GM21423 (cell line): ENCODE data around the gene KCNJ4.
"Not testable (repeated sequence)": the region's sequence is repeated elsewhere in the genome, so short reads cannot be mapped to it uniquely, and the experiment has no call there.

Experiments
- ATAC-seq: cut with Tn5 transposase; IDR thresholded peaks from one replicate; pipeline ENCODE4 v1.9.1; 2021; ENCODE audit warnings: mild to moderate bottlenecking, moderate library complexity; ENCODE audit not compliant: unreplicated experiment

Gene KCNJ4

DNA sequence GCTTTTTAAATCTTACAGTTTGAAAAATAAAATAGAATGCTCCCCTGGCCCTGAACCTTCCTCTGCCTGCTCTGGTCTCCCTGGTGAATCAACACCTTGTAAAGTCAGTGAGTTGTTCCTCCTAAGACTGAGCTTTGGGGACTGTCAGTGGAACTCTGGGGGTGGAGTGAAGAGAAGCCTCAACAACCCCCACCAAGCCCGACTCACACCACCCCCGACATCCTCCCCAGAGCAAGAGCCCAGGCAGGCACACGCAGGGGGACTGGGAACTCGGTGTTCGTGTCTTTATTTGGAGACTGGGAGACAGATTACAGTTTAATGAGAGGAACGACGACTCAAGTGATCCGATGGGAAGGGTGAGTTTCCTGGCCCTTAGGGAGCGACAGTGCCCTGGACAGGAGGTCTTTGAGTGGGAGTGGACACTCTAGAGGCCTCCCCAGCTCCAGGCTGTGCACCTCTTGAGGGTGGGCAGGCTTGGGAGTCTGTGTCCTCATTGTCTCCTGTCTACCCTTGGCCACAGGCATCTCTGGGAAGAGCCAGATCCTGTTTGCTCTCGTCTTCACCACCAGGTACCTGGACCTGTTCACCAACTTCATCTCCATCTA is 19.1 kb upstream of the KCNJ4 start:
- ATAC-seq = no peak

DNA sequence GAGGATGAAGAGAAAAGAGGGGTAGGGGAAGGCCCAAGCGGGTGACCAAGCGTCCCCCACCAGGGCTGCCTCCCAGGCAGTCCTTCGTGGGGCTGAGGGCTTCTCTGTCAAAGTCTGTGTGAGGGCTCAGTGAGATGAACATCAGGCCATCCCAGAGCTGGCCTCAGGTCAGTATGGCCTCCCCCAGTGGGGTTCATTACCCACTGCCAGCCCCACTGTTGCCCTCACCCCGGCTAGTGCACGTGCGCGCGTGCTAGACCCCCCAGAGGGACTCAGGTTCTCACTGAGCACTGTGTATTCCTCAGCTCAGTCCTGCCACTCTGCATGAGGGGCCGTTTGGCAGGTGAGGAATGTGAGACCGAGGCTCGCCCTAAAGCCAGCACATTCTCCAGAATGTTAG is 16.2 kb upstream of the KCNJ4 start:
- ATAC-seq = no peak

DNA sequence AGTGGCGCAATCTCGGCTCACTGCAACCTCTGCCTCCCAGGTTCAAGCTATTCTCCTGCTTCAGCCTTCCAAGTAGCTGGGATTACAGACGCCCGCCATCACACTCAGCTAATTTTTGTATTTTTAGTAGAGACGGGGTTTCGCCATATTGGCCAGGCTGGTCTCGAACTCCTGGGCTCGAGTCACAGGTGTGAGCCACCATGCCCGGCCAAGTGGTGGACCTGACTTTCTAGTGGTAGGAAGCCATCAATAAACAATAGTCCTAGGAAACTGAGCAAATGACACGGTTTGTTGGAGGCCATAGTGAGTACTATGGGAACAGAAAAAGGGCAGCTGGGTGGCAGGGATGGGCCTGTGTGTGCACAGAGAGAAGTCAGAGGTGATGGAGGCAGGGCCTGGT is 15.2 kb upstream of the KCNJ4 start:
- ATAC-seq = not testable (repeated sequence)

DNA sequence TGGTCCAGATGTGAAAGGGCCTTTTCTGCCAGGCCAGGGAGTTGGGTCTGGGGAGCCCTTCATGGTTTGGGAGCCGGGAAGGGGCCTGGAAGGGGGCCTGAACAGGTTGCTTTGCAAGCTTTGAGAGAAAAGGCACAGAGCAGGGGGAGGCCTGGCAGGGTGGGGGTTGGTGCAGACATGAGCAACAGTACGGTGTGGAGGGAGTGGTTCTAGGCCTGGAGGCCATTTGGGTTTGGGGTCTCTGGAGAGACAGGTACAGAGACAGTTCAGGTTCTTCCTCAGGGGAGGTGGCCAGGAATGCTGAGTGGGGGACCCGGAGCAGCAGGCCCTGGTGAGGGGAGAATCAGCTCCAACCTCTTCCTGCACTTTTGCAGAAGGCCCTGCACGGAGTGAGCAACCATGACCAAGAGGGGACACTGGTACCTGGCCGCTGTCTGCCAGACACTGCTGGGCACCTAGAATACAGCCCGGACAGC is 14.3 kb upstream of the KCNJ4 start:
- no peak for ATAC-seq

DNA sequence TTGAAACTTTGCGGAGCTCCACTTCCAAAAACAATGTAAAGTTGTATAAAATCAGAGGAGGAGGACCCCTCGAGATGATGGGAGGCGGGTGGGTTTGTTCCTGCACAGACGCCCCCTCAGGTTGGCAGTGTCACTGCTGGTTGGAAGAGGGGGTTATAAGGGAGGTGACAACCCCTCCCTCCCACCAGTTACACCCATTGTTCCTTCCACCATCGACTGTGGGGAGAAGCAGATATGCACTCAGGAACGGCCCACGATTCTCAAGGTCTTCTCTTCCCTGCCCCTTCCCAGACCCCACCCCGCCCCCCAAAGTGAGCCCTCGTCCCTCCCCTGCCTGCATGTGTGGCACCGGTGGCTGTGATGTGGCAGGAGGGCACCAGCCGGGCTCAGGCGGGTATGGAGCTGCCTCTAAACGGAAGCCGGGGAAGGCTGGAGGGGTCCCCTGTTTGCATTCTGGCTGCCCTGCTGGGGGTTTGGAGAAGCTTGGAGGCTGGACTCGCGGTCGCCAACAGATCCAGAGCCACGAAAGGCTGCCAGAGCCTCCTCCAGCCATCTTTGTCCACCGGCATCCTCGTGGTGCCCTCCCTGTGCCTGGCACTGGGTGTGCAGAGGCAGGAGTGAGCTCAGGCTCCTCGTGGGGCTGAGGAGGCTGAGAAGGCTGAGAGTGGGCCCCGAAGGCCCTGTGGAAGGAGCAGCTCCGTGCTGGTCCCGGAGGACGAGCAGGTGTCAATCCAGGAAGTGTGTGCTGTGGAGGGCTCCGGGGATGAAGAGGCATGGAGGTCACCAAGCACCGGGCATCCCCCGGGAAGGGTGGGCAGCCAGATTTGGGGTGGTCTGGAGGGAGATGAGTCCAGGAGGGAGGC is 13.7 kb upstream of the KCNJ4 start:
- ATAC-seq = no peak

DNA sequence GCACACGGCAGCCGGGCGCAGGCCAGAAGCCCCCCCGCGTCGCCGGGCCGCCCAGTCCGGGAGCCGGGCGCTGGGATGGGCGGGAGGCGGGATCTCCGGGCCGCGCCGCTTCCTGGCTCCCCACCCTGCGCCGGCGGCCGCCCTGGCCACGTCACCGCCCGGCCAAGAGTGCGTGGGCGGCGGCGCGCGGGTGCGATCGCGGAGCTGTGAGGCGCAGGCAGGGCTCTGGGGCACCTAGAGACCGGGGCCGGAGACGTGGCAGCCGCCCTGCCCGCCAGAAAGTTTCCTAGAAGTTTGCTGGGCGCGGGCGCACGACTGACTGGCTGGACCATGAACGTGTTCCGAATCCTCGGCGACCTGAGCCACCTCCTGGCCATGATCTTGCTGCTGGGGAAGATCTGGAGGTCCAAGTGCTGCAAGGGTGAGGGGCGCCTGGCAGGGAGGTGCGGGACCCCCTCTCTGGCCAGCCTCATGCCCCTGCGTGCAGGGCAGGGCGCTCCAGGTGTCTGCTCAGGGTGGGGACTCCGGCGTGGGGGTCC is 13.0 kb upstream of the KCNJ4 start, which contains the start of gene KDELR3:
Gene KDELR3, plus strand, starts transcription at position 193 of the 539 bp plus-strand sequence. Its CDS starts 138 bp downstream, at position 331.
- ATAC-seq = no peak

DNA sequence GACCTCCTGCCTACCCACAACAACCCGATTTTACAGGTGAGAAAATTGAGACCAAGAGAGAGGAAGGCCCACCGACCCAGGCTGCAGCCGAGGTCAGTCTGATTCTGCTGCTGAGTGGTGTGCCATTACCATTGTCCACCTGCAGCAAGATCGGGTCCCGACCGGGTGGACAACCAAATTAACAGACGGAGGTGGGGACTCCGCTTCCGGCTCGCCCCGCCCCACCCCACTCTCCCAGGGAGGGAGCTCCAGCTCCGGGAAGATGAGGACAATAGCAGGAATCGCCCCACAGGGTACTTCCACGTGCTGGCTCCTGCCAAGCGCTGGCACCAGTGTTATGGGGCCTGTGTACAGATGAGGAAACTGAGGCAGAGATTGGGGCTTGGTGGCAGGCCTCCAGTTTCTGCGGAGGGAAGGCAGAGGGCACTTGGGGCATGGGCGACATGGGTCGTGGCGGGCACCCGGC is 12.5 kb upstream of the KCNJ4 start:
- no peak for ATAC-seq

DNA sequence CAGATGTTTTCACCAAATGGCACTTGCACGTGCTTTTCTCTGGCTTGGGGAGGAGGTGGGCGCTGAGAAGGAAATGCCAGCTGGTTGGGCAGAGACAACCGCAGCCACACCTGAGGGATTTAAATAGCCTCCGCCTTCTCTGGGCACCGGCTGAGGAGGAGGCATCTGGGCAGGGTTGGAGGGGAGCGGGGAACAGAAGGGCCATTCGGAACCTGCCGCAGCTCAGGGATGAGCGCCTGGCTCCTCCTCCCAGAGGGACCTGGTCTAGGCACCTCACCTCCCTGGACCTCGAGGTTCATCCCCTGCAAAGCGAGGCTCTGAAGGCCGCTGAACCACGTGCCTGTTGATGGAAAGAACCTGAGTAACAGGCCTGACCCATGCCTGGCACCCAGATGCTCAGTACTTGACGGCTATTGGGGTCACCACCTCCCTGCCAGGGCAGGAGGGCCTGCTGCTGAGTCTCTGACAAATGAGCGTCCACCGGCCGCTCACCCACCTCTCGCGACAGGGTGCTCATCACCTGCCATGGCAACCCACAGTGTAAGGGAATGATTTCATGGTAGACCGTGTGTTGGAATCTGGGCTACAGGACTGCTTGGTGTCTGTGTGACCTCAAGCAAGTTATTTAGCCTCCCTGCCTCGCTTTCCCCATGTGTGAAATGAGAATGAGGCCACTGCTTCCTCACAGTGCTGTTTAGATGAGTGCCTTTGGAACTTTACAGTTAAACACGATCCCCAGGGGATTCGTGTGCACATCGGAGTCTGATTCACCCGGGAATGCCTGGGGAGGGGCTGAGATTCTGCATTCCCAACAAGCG is 10.9 kb upstream of the KCNJ4 start:
- ATAC-seq = no peak

DNA sequence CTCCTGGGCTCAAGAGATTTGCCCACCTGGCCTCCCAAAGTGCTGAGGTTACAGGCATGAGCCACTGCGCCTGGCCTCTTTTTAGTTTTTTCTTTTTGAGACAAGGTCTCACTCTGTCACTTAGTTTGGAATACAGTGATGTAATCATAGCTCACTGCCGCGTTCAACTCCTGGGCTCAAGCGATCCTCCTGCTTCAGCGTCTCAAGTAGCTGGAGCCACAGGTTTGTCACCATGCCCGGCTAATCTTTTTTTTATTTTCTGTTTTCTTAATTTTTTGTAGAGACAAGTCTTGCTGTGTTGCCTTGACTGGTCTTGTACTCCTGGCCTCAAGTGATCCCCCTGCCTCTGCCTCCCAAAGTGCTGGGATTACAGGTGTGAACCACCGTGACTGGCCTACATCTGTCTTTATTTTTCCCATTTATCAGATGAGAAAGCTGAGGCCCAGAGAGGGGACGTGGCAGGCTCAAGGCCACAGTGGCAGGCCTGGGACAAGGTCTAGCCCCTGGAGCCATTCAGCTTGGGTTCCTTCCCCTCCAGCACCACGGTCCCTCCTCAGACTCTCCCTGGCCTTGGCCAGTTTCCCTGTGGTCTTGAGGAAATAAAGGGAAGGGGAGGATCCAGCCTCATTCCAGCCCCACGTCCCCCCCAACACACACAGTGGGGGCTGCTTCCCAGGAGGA is 10.1 kb upstream of the KCNJ4 start:
- no peak for ATAC-seq

DNA sequence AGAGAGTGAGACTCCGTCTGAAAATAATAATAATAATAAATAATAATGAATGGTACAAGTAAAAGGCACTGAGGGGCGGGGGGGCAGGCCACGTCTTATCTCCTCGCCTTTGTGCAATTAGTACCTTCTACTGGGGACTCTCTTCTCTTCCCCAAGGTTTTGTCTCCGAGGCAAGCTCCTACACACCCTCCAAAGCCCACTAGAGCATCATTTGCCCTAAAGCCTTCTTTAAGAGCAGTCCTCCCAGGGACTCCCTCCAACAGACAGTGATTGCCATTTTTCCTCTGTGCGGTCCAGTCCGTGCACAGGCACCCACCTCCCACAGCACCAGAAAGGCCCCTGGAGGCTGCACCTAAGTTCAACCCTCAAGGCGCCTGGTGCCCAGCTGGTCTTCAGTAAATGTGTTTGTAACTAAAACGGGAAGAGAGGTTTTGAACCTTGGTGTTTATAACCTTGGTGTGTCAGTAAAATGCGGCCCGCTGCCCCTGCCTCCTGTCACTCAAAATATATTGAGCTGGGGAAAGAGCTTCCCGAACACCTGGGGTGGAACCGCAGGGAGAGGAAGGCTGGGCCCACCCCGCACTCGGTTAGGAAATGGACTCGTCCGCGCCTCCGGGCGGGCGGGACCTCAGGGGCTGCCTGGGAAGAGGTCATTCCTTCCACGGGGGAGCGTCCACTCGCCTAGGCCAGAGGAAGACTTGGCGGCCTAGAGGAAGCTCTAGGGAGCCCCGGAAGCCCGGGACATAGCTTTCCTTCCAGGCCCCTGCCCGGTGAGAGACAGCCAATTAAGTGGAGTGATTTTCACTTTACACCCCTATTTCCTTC is 8.2 kb upstream of the KCNJ4 start:
- no peak for ATAC-seq

DNA sequence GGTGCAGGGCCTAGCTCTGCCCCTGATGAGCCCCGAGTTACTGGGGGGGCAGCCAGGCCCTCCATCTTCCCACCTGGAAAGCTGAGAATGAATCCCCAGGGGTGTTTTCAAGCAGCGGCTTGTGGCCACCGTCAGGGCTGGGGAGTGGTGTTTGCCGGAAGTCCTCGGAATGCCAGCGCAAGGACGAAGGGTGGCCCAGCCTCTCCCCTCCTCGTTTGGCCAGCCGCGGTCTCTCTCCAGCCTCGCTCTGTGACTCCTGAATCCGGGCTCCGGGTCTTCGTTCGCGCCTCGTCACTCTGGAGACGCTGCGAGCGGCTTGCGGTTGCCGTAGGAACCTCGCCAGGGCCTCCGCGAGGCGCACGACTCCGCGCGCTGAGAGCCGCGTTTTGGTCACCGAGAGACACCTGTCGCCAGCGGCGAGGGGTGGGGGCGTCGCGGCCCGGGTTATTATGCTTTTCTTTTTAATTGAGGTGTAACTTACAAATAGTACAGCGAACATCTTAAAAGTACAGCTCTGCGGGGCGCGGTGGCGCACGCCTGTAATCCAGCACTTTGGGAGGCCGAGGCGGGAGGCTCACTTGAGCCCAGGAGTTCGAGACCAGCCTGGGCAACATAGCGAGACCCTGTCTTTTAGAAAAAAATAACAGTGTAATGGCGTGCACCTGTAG is 6.5 kb upstream of the KCNJ4 start:
- ATAC-seq = no peak

DNA sequence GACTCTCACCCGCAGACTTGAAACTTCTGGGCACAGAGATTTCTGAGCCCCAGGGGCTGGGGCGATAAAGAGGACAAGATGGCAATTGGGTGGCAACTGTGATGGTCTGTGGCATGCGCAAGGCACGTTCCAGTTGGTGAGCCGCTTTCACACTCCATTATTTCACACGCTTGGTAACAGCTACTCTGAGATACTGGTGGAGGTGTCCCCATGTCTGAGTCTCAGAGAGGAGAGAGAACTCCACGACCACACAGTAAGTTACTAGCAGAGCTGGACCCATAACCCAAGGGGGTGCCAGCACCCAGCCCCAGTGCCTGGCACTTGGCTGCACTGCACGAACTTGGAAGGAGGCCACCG is 6.0 kb upstream of the KCNJ4 start:
- no peak for ATAC-seq

DNA sequence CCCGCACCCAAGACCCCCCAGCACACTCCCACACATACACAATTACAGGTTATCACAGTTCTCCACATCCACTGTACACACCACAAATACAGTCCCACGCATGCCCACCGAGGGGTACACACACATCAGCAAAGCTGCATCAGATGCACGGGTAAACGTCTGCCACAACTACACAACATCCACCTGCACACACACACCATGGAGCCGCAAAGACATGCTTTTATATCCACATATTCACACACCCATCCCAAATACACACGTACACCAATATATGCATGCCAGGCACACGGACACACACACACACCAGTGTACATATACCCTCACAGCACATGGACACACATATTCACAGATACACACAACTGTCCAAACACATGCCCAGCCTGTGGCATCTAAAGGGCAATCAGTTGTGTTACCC is 5.4 kb upstream of the KCNJ4 start:
- ATAC-seq = no peak

DNA sequence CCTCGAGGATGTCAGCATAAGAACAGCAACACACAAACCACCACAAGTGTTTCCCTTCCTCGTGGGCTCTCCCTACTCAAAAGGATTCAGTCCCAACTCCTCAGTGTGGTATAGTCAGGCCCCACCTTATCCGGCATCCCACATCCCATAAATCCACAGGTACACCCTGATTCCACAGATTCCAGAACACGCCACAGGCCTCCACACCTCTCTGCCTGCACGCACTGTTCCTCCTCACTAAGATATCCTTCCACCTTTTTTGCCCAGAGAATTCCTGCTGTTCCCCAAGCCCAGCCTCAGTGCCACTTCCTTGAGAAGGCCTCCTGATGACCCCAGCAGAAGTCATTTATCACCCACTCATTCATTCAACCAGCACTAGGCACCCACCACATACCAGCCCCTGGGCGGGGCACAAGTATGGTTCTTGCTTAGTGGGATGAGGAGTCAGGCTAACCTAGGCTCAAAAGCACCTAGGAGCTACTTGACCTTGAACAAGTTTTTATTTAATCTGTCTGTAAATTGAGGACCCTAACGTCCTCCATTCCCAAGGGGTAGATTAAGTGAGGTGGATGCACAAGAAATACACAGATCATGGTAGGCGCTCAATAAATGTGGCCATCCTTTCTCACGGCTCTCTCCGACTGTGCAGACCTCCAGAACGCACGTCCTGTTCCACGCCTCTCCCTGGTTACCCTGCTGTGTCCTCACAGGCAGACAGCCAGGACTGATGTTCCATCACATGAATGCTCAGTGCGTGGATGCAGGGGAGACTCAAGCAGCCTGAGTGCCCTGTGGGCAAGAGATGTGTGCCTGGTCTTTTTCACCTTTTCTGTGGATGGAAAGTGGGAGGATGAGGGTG is 2.1 kb upstream of the KCNJ4 start:
- ATAC-seq = no peak

DNA sequence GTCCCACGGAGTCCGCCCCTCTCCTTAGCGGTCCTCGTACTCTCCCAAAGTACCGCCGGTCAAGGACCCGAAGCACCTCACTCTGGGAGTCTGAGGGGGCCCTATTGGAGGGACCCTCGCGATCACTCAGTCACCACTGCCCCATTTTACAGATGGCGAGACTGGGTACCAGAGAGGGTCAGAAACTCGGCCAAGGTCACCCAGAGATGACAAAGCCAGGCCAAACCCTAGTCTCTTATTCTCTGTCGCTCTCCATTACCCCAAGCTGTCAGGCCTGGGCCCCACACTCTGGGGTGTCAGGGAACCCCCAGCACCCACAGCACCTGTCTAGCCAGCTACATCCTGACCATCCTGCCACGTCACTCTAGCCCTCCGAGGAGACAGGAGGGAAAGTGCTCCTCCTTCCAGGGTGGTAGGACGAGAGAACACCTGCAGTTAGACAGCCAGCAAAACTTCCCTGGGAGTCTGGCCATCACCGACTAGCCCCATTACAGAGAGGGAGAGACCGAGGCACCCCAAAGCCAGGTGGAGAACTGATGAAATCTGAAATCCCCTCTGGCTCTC is 1.4 kb upstream of the KCNJ4 start:
- no peak for ATAC-seq

DNA sequence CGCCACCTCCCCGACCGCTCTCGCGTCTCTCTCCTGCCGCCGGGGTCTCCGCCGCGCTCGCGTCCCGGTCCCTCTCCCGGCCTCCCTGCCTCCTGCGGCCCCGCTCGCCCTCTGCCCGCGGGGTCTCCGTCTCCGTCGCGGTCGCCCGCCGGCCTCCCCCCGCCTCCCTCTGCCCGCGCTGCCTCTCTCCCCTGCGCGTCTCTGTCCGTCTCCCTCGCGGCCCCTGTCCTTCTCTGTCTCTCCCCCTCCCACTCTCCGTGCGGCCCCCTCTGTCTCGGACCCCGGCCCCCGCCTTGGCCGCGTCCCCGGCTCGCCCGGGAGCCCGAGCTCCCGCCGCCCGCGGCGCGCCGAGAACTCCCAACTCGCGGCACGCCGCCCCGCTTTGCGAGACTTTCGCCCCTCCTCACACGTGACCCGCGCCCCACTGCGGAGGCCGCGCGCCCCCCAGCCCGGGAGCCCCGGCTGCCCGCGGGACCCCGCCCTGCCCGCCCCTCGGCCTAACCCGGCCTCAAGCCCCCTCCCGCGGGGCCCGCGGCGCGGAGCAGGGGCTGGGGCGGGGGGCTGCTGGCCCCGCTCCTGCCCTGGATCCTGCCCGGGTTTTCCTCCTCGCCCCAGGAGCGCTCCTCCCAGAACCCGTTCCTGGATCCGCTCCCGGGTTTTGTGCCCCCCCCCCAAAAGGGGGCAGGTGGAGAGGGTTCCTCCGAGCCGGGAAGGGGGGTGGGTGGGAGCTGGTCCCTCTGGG is 702 bp upstream of the KCNJ4 start:
- ATAC-seq = no peak

DNA sequence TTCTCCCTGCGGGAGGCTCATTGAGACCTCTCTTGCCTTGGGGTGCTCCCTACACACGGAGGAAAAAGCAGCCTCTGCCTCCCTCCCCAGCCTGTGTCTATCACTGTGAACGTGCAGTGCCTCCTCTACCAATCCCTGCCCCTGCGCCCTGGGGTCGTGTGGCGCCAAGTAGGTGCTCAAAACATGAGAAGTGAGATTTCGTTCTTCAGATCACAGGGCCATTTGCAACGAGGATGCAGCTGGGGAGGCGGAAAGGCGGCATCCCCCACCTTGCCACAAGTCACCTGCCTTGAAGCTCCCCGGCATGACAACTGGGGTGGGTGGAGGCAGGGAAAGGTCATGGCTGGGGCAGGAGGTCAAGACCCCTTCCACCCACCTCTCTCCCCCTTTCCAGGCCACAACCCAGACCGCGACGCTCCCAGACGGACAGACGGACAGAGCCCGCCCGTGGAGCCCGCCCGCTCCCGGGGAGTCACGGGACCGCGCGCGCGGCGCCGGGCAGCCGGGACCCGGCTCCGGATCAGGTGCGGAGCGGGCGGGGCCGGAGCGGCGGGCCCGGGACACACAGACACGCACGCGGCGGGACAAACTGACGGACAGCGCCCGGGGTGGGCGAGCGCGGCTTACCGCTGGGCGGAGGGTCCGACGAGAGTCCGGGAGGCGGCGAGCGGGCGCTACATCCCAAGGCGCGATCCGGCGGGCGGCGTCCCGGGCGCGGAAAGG is 485 bp downstream of the KCNJ4 start:
- no peak for ATAC-seq
